Neural cell (in vitro differentiated cells): ENCODE results near the gene SLC43A3. TPM values are rescaled to one million over a fixed set of nuclear protein-coding genes. Genes with fewer than 3 reads are reported as not detected.

Experiments
- polyA plus RNA-seq: library from polyadenylated mRNA; depleted of rRNA; stranded (reverse); fragments of >200 nt; gene quantifications from 2 replicates; pipeline ENCODE4 v1.2.3, GENCODE V29; 2014
- small RNA-seq, 3 experiments: library from RNA; depleted of rRNA; stranded (forward); fragments of <200 nt; gene quantifications; one replicate each; pipeline ENCODE3, GENCODE V24; 2012

Gene SLC43A3
- polyA plus RNA-seq, 1 donor from 2014 or later, result 0.33 TPM

Small RNA genes within 50 kb of the gene (small RNA-seq; reads per million reads assigned to genes)
- 0 reads per million in 3 experiments for gene RNA5SP341

Other genes starting within 250 kb of the SLC43A3 start
- gene LRRC55, start 245.2 kb downstream of the SLC43A3 start, polyA plus RNA-seq, result 2.8 and 3.3 TPM in 2 replicates
- not detected in 2 replicates for gene APLNR, start 189.9 kb downstream of the SLC43A3 start, polyA plus RNA-seq
- gene TNKS1BP1, start 102.2 kb downstream of the SLC43A3 start, polyA plus RNA-seq, result 8.9 and 9.4 TPM in 2 replicates
- 81.1 and 84.7 TPM in 2 replicates for gene SSRP1, start 91.2 kb downstream of the SLC43A3 start, polyA plus RNA-seq
- not detected in 2 replicates for gene P2RX3, start 88.8 kb downstream of the SLC43A3 start, polyA plus RNA-seq
- not detected in 2 replicates for gene PRG3, start 46.0 kb downstream of the SLC43A3 start, polyA plus RNA-seq
- not detected in 2 replicates for gene PRG2, start 36.5 kb downstream of the SLC43A3 start, polyA plus RNA-seq
- 0.24 and 0.66 TPM in 2 replicates for gene RTN4RL2, start 33.4 kb upstream of the SLC43A3 start, polyA plus RNA-seq
- 2.5 and 3.3 TPM in 2 replicates for gene SLC43A1, start 88.6 kb upstream of the SLC43A3 start, polyA plus RNA-seq
- 63.6 and 69.5 TPM in 2 replicates for gene TIMM10, start 103.6 kb upstream of the SLC43A3 start, polyA plus RNA-seq
- gene SMTNL1, start 110.5 kb upstream of the SLC43A3 start, polyA plus RNA-seq, result not detected in 2 replicates
- 88.0 and 101 TPM in 2 replicates for gene UBE2L6, start 140.6 kb upstream of the SLC43A3 start, polyA plus RNA-seq
- 0.22 TPM in 1 of 2 replicates, not detected in the other for gene SERPING1, start 170.6 kb upstream of the SLC43A3 start, polyA plus RNA-seq
- gene YPEL4, start 222.8 kb upstream of the SLC43A3 start, polyA plus RNA-seq, result 18.4 and 19.8 TPM in 2 replicates
- 18.2 and 22.7 TPM in 2 replicates for gene CLP1, start 230.6 kb upstream of the SLC43A3 start, polyA plus RNA-seq
- 15.8 and 17.4 TPM in 2 replicates for gene ZDHHC5, start 241.0 kb upstream of the SLC43A3 start, polyA plus RNA-seq